ENCODE measurements around the gene MOB2.

MOB2 gene

GRCh38 chr11:1457326-1457680 is 29.3 kb downstream of the MOB2 start:
- no peak for DNase-seq (ENCODE audit: low spot score)

DNA sequence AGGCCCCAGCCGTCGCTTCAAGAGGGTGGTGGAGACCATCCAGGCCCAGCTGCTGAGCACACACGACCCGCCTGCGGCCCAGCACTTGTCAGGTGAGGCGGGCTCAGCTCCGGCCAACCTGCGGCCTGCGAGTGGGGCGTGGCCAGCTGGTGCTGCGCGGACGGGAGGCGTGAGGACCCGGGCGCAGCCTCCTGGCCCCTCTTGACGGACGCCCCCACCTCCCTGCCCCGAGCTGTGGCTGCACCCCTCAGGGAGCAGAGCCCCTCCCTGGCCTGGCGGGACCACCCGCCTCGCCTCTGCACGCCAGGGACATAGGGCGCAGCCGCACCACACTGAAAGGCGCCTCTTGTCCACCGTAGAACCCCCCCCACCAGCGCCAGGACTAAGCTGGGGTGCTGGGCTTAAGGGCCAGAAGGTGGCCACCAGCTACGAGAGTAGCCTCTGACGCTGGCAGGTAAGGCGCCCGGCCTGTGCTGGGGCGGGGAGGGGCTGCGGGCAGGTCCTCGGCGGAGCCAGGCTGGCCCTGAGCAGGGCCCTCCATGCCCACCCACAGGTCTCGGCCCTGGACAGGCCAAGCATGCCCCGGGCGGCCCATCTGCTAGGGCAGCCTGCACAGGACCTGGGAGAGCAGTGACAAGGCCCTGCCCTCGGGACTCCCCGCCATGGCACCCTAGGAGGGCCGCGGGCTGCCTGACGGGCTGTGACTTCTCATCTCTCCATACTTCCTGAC is 29.8 kb downstream of the MOB2 start:
- no peak for DNase-seq (ENCODE audit: low spot score)

DNA sequence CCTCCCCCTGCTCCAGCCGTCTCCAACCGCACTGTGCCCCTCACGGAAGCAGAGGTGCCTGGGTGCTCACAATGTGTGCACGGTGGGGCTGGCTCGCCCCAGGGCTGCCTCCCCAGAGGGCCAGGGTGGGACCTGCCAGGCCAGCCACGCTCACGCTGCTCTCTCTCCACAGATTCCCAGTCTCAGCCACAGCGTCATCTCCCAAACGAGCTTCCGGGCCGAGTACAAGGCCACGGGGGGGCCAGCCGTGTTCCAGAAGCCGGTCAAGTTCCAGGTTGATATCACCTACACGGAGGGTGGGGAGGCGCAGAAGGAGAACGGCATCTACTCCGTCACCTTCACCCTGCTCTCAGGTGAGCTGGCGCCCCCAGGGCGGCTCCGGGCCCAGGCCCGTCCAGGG is 30.4 kb downstream of the MOB2 start:
- no peak for DNase-seq (ENCODE audit: low spot score)

GRCh38 chr11:1455763-1456060 is 30.9 kb downstream of the MOB2 start:
- no peak for DNase-seq (ENCODE audit: low spot score)

GRCh38 chr11:1455032-1455762 is 31.4 kb downstream of the MOB2 start:
- no peak for DNase-seq (ENCODE audit: low spot score)

- no peak for DNase-seq (ENCODE audit: low spot score)
Observed at GRCh38 chr11:1454576-1454975, 32.0 kb downstream of the MOB2 start.

DNA sequence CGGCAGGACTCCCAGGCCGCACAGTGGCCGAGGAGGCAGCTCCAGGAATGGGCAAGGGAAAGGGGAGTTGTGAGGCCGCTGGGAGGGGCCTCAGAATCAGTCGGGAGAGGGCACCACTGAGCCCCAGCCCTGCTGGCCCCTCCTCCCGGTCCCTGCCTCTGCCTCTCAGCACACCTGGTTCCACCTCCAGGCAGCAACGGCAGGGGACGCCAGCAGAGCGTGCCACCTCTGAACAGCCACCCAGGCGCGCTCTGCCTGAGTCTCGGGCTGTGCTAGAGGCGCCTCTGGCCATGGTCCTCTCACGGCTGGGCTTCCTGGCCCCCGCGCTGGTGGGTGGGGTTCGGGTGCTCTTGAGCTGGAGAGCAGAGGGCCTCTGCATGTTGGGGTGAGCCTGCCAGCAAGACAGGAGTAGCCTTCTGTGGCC is 33.0 kb downstream of the MOB2 start:
- DNase-seq (ENCODE audit: low spot score): no peak

GRCh38 chr11:1452744-1453143 is 33.8 kb downstream of the MOB2 start:
- DNase-seq (ENCODE audit: low spot score): no peak

DNA sequence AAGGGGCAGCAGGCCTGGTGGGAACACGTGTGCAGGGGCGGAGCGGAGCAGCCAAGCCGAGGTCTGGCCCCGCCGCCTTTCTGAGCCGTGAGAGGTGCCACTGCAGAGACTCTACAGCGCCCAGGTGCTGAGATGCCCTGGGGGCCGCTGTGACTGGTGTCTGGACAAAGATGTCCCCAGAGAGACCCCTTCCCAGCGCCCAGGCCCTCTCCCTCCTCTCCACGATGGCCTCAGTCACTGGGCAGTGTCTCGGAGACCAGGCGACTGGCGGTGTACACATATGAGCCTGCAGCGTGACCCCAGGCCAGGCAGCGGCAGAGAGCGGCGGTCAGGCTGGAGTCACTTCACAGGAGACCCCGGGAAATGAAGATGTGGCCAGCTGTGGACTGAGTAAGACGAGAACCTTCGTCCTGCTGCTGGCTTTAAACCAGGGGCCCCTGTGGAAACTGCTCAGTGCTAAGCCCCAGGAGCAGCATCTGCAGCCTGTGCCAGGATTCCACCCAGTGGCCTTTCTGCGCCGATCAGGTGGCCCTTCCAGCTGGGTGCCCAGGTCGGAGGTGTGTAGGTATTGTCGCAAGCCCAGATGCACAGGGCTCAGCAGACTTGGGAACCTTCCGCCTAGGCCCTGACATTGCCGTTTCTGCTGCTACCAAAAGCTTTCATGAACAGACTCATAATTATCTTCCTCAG is 34.7 kb downstream of the MOB2 start:
- DNase-seq (ENCODE audit: low spot score): no peak

DNA sequence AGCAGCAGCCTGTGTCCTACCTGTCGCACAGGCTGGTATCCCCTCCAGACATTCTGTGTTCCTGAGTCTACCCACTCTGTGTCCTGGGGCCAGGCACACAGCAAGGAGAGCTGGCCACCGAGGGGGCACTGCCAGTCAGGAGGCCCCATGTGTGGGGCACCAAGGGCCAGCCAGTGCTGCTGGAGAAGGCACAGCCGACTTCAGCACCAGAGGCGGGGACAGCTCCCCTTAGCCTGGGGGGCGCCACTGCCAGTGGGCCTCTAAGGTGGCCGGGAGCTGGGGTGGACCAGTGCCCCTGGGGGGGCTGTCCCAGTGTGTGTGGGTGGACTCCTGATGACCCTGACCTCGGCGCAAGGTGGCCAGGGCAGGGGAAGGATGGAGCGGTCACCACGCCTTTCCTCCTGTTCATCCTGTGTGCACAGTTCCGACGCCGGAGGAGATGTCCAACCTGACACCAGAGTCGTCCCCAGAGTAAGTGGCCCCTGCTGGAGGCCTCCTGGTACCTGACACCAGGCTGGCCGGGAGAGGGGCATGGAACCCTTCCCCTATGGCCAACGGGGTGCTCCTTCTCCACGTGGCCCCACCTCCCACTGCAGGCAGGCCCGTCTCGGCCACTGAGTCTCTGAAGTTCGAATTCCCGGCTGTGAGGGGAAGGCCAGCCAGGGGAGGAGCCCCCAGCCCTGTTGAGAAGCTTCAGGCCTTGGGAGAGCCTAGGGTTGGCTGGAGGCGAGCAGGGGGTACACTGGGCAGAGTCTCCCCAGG is 35.4 kb downstream of the MOB2 start:
- DNase-seq (ENCODE audit: low spot score): no peak

GRCh38 chr11:1450344-1450875 is 36.2 kb downstream of the MOB2 start:
- DNase-seq (ENCODE audit: low spot score): no peak

GRCh38 chr11:1449490-1450243 is 36.9 kb downstream of the MOB2 start:
- DNase-seq (ENCODE audit: low spot score): no peak

DNA sequence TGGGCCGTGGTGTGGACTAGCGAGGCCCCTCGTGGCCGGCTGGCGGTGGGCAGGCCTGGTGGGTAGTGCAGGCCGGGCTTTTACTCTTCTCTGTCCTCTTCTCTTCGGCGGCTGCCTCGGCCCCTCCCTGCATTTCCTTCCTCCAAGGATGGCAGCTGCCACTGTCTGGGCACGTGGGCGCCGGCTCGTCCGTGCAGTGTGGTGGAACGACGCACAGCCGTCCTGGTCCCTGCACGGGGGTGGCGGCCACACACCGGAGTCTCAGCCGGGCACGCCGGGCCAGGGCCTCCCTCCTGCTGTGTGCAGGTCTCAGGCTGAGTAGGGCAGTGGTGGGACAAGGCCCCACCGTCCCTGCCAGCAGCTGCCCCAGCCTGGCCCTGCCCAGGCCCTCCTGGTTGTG is 37.7 kb downstream of the MOB2 start:
- DNase-seq (ENCODE audit: low spot score): no peak

GRCh38 chr11:1447845-1448825 is 38.4 kb downstream of the MOB2 start:
- no peak for DNase-seq (ENCODE audit: low spot score)

DNA sequence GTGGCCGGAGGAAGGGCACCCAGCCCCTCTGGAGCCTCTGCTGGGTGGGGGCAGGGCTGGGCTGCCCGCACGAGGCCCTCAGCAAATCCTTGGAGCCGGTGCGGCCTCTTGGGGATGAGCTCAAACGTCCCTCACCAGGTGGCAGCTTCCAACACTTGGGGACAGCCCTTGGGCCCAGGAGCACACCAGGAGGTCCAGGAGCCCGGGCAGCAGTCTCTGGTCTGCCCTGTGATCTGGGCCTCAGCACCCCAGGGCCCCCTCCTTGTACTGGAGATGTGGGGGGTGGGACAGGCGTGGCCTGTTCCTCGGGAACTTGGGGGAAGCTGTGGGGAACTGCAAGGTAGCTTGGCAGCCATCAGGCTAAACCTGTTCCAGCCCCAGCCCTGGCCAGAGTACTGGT is 40.0 kb downstream of the MOB2 start:
- no peak for DNase-seq (ENCODE audit: low spot score)

GRCh38 chr11:1445741-1446445 is 40.7 kb downstream of the MOB2 start:
- DNase-seq (ENCODE audit: low spot score): no peak

DNA sequence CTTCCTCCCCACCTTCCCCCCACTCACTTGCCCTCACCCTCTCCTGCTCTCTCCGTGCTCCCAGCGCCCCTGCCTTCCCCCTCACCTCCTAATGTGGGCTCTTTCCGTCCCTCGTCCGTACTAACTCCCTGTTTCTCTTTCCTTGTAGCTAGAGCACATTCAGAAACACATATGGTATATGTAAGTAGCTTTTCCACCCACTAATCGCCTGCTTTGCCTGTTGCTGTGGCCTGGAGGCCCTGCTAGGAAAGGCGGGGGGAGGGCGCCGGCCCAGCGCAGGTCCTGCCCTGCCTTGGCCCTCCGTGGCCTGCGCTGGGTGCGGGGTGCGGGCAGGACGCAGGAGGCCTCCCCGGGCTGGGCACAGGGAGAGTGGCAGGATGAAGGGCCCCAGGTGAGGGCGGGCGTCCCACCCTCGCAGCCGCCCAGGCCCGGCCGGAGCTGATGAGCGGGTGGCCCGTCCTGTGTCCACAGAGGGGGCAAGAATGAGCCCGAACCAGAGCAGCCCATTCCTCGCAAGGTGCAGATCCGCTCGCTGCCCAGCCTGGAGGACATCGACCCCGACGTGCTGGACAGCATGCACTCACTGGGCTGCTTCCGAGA is 41.7 kb downstream of the MOB2 start:
- no peak for DNase-seq (ENCODE audit: low spot score)

DNA sequence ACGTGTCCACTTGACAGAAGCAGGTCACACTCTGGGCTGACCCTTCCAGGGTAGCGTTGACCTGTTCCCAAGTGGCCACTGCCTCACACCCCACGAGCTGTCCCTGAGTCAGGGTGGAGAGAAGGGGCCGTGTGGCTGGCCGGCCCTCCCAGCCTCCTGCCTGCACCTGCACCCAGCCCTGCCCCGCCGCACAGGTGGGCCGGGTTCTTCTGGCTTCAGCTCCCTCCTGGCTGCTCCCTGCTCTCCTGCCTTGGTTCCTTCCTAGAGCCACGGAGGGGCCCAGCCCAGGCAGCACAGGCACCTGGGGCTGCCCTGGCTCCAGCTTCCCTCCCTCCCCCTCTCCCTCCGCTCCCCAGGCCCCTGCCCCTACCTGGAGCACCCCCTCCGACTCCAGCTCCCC is 42.3 kb downstream of the MOB2 start:
- no peak for DNase-seq (ENCODE audit: low spot score)

- DNase-seq (ENCODE audit: low spot score): no peak
Observed at GRCh38 chr11:1443737-1444136, 42.8 kb downstream of the MOB2 start.
